K562 (cell line): ENCODE data around the gene RPS17. TPM values are rescaled to one million over a fixed set of nuclear protein-coding genes. Genes with fewer than 3 reads are reported as not detected.

Experiments used
- CCAR2 ChIP-seq: fragments of 200-400 bp; formaldehyde crosslinking; IDR thresholded peaks from 2 replicates; pipeline ENCODE4 v1.6.1; 2017; ENCODE audit warnings: mild to moderate bottlenecking, low read depth, low read length
- HDAC6 ChIP-seq: IDR thresholded peaks from 2 replicates; pipeline ENCODE4 v1.6.1; 2012; ENCODE audit warnings: low read depth, mild to moderate bottlenecking, control low read depth, inconsistent platforms, low read length, moderate library complexity
- MCM2 ChIP-seq: fragments of 450-650 bp; IDR thresholded peaks from 2 replicates; pipeline ENCODE4 v1.6.1; 2017; ENCODE audit warnings: low read depth, mild to moderate bottlenecking
- POLR2G ChIP-seq: fragments of 200-400 bp; formaldehyde crosslinking; IDR thresholded peaks from 2 replicates; pipeline ENCODE4 v1.6.1; 2017; ENCODE audit warnings: low read depth, mild to moderate bottlenecking, antibody characterized with exemption, low read length, moderate library complexity
- RBM14 ChIP-seq: fragments of 200-400 bp; formaldehyde crosslinking; IDR thresholded peaks from 2 replicates; pipeline ENCODE4 v1.6.1; 2018; ENCODE audit warnings: low read depth, mild to moderate bottlenecking, low read length, moderate library complexity, borderline replicate concordance; ENCODE audit not compliant: insufficient read depth
- SIX5 ChIP-seq, 2 experiments: IDR thresholded peaks; 2 replicates each; pipeline ENCODE4 v1.6.1; 2011; ENCODE audit warnings: low read length in 2 of 2, borderline replicate concordance in 1 of 2, low read depth in 1 of 2, mild to moderate bottlenecking in 1 of 2, moderate library complexity in 1 of 2; ENCODE audit not compliant: insufficient read depth in 1 of 2
- ZNF274 ChIP-seq: IDR thresholded peaks from 2 replicates; pipeline ENCODE4 v1.6.1; 2011; ENCODE audit warnings: low read depth, mild to moderate bottlenecking, low read length, moderate library complexity, borderline replicate concordance
- ZNF318 ChIP-seq, 2 experiments: fragments of 450-650 bp; IDR thresholded peaks; 2 replicates each; pipeline ENCODE4 v1.6.1; 2016; ENCODE audit warnings: mild to moderate bottlenecking in 2 of 2, borderline replicate concordance in 1 of 2, low read depth in 1 of 2, moderate library complexity in 1 of 2
- polyA plus RNA-seq, 8 experiments: library from polyadenylated mRNA; depleted of rRNA in 4 of 8; stranded (reverse) in 5 of 8; unstranded in 3 of 8; fragments of >200 nt; fragmentation: Nextera tagmentation in 2 of 8; fragmentation: Illumina TruSeq in 1 of 8; extraction: Ambion mirVana in 2 of 8; extraction: Trizol in 1 of 8; gene quantifications; 2 replicates each; pipeline versions ENCODE4 v1.2.1 to v1.2.3, GENCODE V29; 2011 to 2014; ENCODE audit warnings: inconsistent platforms in 1 of 8, missing spikeins in 1 of 8
- total RNA-seq, 7 experiments: library from RNA; depleted of rRNA in 6 of 7; stranded (reverse); fragments of >200 nt in 6 of 7; fragmentation: Illumina TruSeq in 2 of 7; extraction: Trizol in 2 of 7; gene quantifications; 2 replicates each; pipeline versions ENCODE4 v1.2.1 to v1.2.3, GENCODE V29; 2011 to 2021; ENCODE audit warnings: low replicate concordance in 1 of 7
- TF ChIP-seq, protein P1 (sequence below): fragments of 450-650 bp; IDR thresholded peaks from 2 replicates; pipeline ENCODE4 v1.6.1; 2016; ENCODE audit warnings: missing biosample characterization, missing genetic modification characterization
- TF ChIP-seq, protein P2 (sequence below), 2 experiments: IDR thresholded peaks; 2 replicates each; pipeline ENCODE4 v1.6.1; 2012; ENCODE audit warnings: improper control_type of control experiment in 2 of 2, low read depth in 2 of 2, low read length in 2 of 2, borderline replicate concordance in 1 of 2
- TF ChIP-seq, protein P3 (sequence below): fragments of 250-450 bp; sonication (Bioruptor Pico); IDR thresholded peaks from 2 replicates; pipeline ENCODE4 v1.8.0; 2021; ENCODE audit warnings: borderline replicate concordance, mild to moderate bottlenecking, moderate library complexity; ENCODE audit not compliant: poor library complexity, severe bottlenecking

The RPS17 gene
- total and polyA plus RNA-seq, 9 of the 15 experiments (the other 6 are each of a cell fraction or from before 2014, with no cell fraction given): 1,988 to 6,515 (median 5,229) TPM

- TF ChIP-seq, protein P1, sequence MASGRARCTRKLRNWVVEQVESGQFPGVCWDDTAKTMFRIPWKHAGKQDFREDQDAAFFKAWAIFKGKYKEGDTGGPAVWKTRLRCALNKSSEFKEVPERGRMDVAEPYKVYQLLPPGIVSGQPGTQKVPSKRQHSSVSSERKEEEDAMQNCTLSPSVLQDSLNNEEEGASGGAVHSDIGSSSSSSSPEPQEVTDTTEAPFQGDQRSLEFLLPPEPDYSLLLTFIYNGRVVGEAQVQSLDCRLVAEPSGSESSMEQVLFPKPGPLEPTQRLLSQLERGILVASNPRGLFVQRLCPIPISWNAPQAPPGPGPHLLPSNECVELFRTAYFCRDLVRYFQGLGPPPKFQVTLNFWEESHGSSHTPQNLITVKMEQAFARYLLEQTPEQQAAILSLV (tag): no peak
- TF ChIP-seq SIX5 (IDR thresholded peaks at IDR 0.05; ENCODE audit: borderline replicate concordance in 1 of 2, insufficient read depth in 1 of 2, low read depth in 1 of 2, low read length in 2 of 2) (no peak), ZNF318 (IDR thresholded peaks at IDR 0.05; ENCODE audit: borderline replicate concordance in 1 of 2, low read depth in 1 of 2) (no peak), RBM14 (no peak), POLR2G (no peak), ZNF274 (no peak), HDAC6 (no peak), MCM2 (no peak), CCAR2 (no peak)
- TF ChIP-seq, protein P2, sequence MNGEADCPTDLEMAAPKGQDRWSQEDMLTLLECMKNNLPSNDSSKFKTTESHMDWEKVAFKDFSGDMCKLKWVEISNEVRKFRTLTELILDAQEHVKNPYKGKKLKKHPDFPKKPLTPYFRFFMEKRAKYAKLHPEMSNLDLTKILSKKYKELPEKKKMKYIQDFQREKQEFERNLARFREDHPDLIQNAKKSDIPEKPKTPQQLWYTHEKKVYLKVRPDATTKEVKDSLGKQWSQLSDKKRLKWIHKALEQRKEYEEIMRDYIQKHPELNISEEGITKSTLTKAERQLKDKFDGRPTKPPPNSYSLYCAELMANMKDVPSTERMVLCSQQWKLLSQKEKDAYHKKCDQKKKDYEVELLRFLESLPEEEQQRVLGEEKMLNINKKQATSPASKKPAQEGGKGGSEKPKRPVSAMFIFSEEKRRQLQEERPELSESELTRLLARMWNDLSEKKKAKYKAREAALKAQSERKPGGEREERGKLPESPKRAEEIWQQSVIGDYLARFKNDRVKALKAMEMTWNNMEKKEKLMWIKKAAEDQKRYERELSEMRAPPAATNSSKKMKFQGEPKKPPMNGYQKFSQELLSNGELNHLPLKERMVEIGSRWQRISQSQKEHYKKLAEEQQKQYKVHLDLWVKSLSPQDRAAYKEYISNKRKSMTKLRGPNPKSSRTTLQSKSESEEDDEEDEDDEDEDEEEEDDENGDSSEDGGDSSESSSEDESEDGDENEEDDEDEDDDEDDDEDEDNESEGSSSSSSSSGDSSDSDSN (IDR thresholded peaks at IDR 0.05; ENCODE audit: borderline replicate concordance in 1 of 2, low read depth in 2 of 2, low read length in 2 of 2): no peak
- TF ChIP-seq, protein P3, sequence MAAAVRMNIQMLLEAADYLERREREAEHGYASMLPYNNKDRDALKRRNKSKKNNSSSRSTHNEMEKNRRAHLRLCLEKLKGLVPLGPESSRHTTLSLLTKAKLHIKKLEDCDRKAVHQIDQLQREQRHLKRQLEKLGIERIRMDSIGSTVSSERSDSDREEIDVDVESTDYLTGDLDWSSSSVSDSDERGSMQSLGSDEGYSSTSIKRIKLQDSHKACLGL (CRISPR knock-in tag): no peak
Observed at GRCh38 chr15:82530606-82531379, 9.5 kb downstream of the RPS17 start (continued).
